ENCODE measurements around the gene HSPA4.
A peak's percentile ranks its signal among the peaks of the same experiment; 100 is the strongest.
"Not testable (repeated sequence)": the region's sequence is repeated elsewhere in the genome, so short reads cannot be mapped to it uniquely, and the experiment has no call there.

The HSPA4 gene

GRCh38 chr5:133019471-133019870, 32.3 kb upstream of the HSPA4 start:
- H3K4me2 ChIP-seq (ENCODE audit: low read length) = not testable (repeated sequence)
- WGBS (ENCODE audit: extremely low coverage, insufficient coverage, low lambda C conversion rate) = no CpG with 5 or more reads among the region's 7 CpGs

GRCh38 chr5:133025804-133026663, 25.8 kb upstream of the HSPA4 start, which contains the start of gene ZCCHC10:
Gene ZCCHC10 (minus strand): TSS chr5:133026549. CDS start chr5:133026537, 12 bp downstream.
- no peak within 1 kb of the TSS for H2BK15ac ChIP-seq (replicated peaks; ENCODE audit: low read depth)
- no CpG with 5 or more reads among the region's 53 CpGs for whole genome bisulfite sequencing (ENCODE audit: extremely low coverage, insufficient coverage, low lambda C conversion rate)
- H3K4me3 ChIP-seq (ENCODE audit: low read length) = peak within 1 kb of the TSS; percentile 98
- H3K9ac ChIP-seq (ENCODE audit: low read length) = peak within 1 kb of the TSS; percentile 95
- peak within 1 kb of the TSS; percentile 97 for H4K8ac ChIP-seq (ENCODE audit: low read depth, low read length)
- H3K79me2 ChIP-seq (ENCODE audit: control insufficient read depth, insufficient read depth, low read length) = peaks cover 12% of the 10 kb centered on the region
- H2BK120ac ChIP-seq (ENCODE audit: low read depth, low read length) = no peak within 1 kb of the TSS
- peak within 1 kb of the TSS; percentile 83 for H3K27ac ChIP-seq (ENCODE audit: low read depth, low read length)
- H3K36me3 ChIP-seq (ENCODE audit: control insufficient read depth, insufficient read depth, low read length) = no peaks in the 10 kb centered on the region
- H3K23ac ChIP-seq (ENCODE audit: low read length) = peak within 1 kb of the TSS; percentile 66
- peak within 1 kb of the TSS; percentile 80 for H3K4me2 ChIP-seq (ENCODE audit: low read length)
- peak within 1 kb of the TSS; percentile 12 for H4K5ac ChIP-seq (ENCODE audit: low read length)
- no peaks in the 10 kb centered on the region for H3K4me1 ChIP-seq (ENCODE audit: control insufficient read depth, low read depth, low read length)
- H2BK5ac ChIP-seq (ENCODE audit: low read length) = peak within 1 kb of the TSS; percentile 55
- H3K56ac ChIP-seq (ENCODE audit: low read length) = peak within 1 kb of the TSS; percentile 95
- H3K79me1 ChIP-seq (ENCODE audit: low read length) = peaks cover 9% of the 10 kb centered on the region
- DNase-seq = peak; percentile 98
- peak within 1 kb of the TSS; percentile 87 for H3K4ac ChIP-seq (ENCODE audit: low read depth, low read length)
- H3K27me3 ChIP-seq (ENCODE audit: insufficient read depth, low read length, poor library complexity) = no peaks in the 10 kb centered on the region
- no peak within 1 kb of the TSS for H2AK5ac ChIP-seq (ENCODE audit: low read length)
- peak within 1 kb of the TSS; percentile 85 for H3K18ac ChIP-seq (ENCODE audit: low read length)

More at GRCh38 chr5:133019471-133019870, 32.3 kb upstream of the HSPA4 start:
- not testable (repeated sequence) for H2AK5ac ChIP-seq (ENCODE audit: low read length); H3K56ac ChIP-seq (ENCODE audit: low read length); H3K27ac ChIP-seq (ENCODE audit: low read depth, low read length); DNase-seq; H3K9ac ChIP-seq (ENCODE audit: low read length); H2BK120ac ChIP-seq (ENCODE audit: low read depth, low read length); H4K8ac ChIP-seq (ENCODE audit: low read depth, low read length); H3K18ac ChIP-seq (ENCODE audit: low read length); H4K5ac ChIP-seq (ENCODE audit: low read length); H3K4me3 ChIP-seq (ENCODE audit: low read length); H3K23ac ChIP-seq (ENCODE audit: low read length); H3K79me2 ChIP-seq (ENCODE audit: control insufficient read depth, insufficient read depth, low read length); H3K4me1 ChIP-seq (ENCODE audit: control insufficient read depth, low read depth, low read length); H3K36me3 ChIP-seq (ENCODE audit: control insufficient read depth, insufficient read depth, low read length); H2BK15ac ChIP-seq (replicated peaks; ENCODE audit: low read depth); H3K27me3 ChIP-seq (ENCODE audit: insufficient read depth, low read length, poor library complexity); H2BK5ac ChIP-seq (ENCODE audit: low read length); H3K4ac ChIP-seq (ENCODE audit: low read depth, low read length); H3K79me1 ChIP-seq (ENCODE audit: low read length)

- Histone ChIP-seq H3K23ac (ENCODE audit: low read length) (no peak overlapping the region), H2AK5ac (ENCODE audit: low read length) (no peak overlapping the region), H3K4me2 (ENCODE audit: low read length) (peak overlapping the region; percentile 43), H3K4me1 (ENCODE audit: control insufficient read depth, low read depth, low read length) (no peaks in the 10 kb centered on the region), H3K4ac (ENCODE audit: low read depth, low read length) (no peak overlapping the region), H3K18ac (ENCODE audit: low read length) (no peak overlapping the region), H3K9ac (ENCODE audit: low read length) (peak overlapping the region; percentile 40), H3K79me2 (ENCODE audit: control insufficient read depth, insufficient read depth, low read length) (peaks cover 12% of the 10 kb centered on the region), H2BK15ac (replicated peaks; ENCODE audit: low read depth) (no peak overlapping the region), H4K5ac (ENCODE audit: low read length) (peak overlapping the region; percentile 12), H3K4me3 (ENCODE audit: low read length) (no peak overlapping the region), H4K8ac (ENCODE audit: low read depth, low read length) (no peak overlapping the region), H3K79me1 (ENCODE audit: low read length) (peaks cover 9% of the 10 kb centered on the region), H3K27ac (ENCODE audit: low read depth, low read length) (no peak overlapping the region), H2BK5ac (ENCODE audit: low read length) (no peak overlapping the region), H3K36me3 (ENCODE audit: control insufficient read depth, insufficient read depth, low read length) (no peaks in the 10 kb centered on the region), H3K56ac (ENCODE audit: low read length) (peak overlapping the region; percentile 78), H3K27me3 (ENCODE audit: insufficient read depth, low read length, poor library complexity) (no peaks in the 10 kb centered on the region), H2BK120ac (ENCODE audit: low read depth, low read length) (no peak overlapping the region)
- WGBS (ENCODE audit: extremely low coverage, insufficient coverage, low lambda C conversion rate) = no CpG with 5 or more reads among the region's 15 CpGs
- no peak for DNase-seq
Measured at GRCh38 chr5:133026664-133027153, 25.1 kb upstream of the HSPA4 start.

- Histone ChIP-seq H3K79me2 (ENCODE audit: control insufficient read depth, insufficient read depth, low read length) (peaks cover 4% of the 10 kb centered on the region), H3K79me1 (ENCODE audit: low read length) (peaks cover 4% of the 10 kb centered on the region), H3K23ac (ENCODE audit: low read length) (no peak overlapping the region), H3K18ac (ENCODE audit: low read length) (no peak overlapping the region), H2BK15ac (replicated peaks; ENCODE audit: low read depth) (no peak overlapping the region), H3K27ac (ENCODE audit: low read depth, low read length) (no peak overlapping the region), H3K36me3 (ENCODE audit: control insufficient read depth, insufficient read depth, low read length) (no peaks in the 10 kb centered on the region), H4K8ac (ENCODE audit: low read depth, low read length) (no peak overlapping the region), H3K56ac (ENCODE audit: low read length) (no peak overlapping the region), H3K9ac (ENCODE audit: low read length) (no peak overlapping the region), H3K4me1 (ENCODE audit: control insufficient read depth, low read depth, low read length) (peaks cover 8% of the 10 kb centered on the region), H2BK5ac (ENCODE audit: low read length) (no peak overlapping the region), H2BK120ac (ENCODE audit: low read depth, low read length) (no peak overlapping the region), H2AK5ac (ENCODE audit: low read length) (no peak overlapping the region), H3K4me2 (ENCODE audit: low read length) (no peak overlapping the region), H3K4me3 (ENCODE audit: low read length) (no peak overlapping the region), H3K27me3 (ENCODE audit: insufficient read depth, low read length, poor library complexity) (no peaks in the 10 kb centered on the region), H3K4ac (ENCODE audit: low read depth, low read length) (no peak overlapping the region), H4K5ac (ENCODE audit: low read length) (no peak overlapping the region)
- no CpG with 5 or more reads among the region's 1 CpG for WGBS (ENCODE audit: extremely low coverage, insufficient coverage, low lambda C conversion rate)
- no peak for DNase-seq
Measured at GRCh38 chr5:133029416-133029815, 22.4 kb upstream of the HSPA4 start.

GRCh38 chr5:133030343-133031005, 21.3 kb upstream of the HSPA4 start:
- H3K9ac ChIP-seq (ENCODE audit: low read length) = no peak overlapping the region
- no peaks in the 10 kb centered on the region for H3K36me3 ChIP-seq (ENCODE audit: control insufficient read depth, insufficient read depth, low read length)
- H4K5ac ChIP-seq (ENCODE audit: low read length) = no peak overlapping the region
- H3K23ac ChIP-seq (ENCODE audit: low read length) = no peak overlapping the region
- no peak overlapping the region for H2BK15ac ChIP-seq (replicated peaks; ENCODE audit: low read depth)
- no peak for DNase-seq
- H3K79me2 ChIP-seq (ENCODE audit: control insufficient read depth, insufficient read depth, low read length) = peaks cover 2% of the 10 kb centered on the region
- H3K27ac ChIP-seq (ENCODE audit: low read depth, low read length) = no peak overlapping the region
- H3K79me1 ChIP-seq (ENCODE audit: low read length) = peaks cover 2% of the 10 kb centered on the region
- no peak overlapping the region for H2BK5ac ChIP-seq (ENCODE audit: low read length)
- no peak overlapping the region for H3K4me2 ChIP-seq (ENCODE audit: low read length)
- no peak overlapping the region for H3K4ac ChIP-seq (ENCODE audit: low read depth, low read length)
- WGBS (ENCODE audit: extremely low coverage, insufficient coverage, low lambda C conversion rate) = no CpG with 5 or more reads among the region's 2 CpGs
- no peak overlapping the region for H3K56ac ChIP-seq (ENCODE audit: low read length)
- peaks cover 10% of the 10 kb centered on the region for H3K4me1 ChIP-seq (ENCODE audit: control insufficient read depth, low read depth, low read length)
- H2BK120ac ChIP-seq (ENCODE audit: low read depth, low read length) = no peak overlapping the region
- no peak overlapping the region for H2AK5ac ChIP-seq (ENCODE audit: low read length)
- H3K27me3 ChIP-seq (ENCODE audit: insufficient read depth, low read length, poor library complexity) = no peaks in the 10 kb centered on the region
- no peak overlapping the region for H3K18ac ChIP-seq (ENCODE audit: low read length)
- H4K8ac ChIP-seq (ENCODE audit: low read depth, low read length) = no peak overlapping the region
- no peak overlapping the region for H3K4me3 ChIP-seq (ENCODE audit: low read length)

Measured in mesendoderm (in vitro differentiated cells).